ENCODE measurements around the gene ZNF423.

GRCh38 chr16:49647673-49648072 lies 208.2 kb downstream of the ZNF423 start:
- TF ChIP-seq, protein P1, sequence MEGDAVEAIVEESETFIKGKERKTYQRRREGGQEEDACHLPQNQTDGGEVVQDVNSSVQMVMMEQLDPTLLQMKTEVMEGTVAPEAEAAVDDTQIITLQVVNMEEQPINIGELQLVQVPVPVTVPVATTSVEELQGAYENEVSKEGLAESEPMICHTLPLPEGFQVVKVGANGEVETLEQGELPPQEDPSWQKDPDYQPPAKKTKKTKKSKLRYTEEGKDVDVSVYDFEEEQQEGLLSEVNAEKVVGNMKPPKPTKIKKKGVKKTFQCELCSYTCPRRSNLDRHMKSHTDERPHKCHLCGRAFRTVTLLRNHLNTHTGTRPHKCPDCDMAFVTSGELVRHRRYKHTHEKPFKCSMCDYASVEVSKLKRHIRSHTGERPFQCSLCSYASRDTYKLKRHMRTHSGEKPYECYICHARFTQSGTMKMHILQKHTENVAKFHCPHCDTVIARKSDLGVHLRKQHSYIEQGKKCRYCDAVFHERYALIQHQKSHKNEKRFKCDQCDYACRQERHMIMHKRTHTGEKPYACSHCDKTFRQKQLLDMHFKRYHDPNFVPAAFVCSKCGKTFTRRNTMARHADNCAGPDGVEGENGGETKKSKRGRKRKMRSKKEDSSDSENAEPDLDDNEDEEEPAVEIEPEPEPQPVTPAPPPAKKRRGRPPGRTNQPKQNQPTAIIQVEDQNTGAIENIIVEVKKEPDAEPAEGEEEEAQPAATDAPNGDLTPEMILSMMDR (IDR thresholded peaks at IDR 0.05; ENCODE audit: low read length), result no peak
- no peak for TF ChIP-seq EZH2 (IDR thresholded peaks at IDR 0.05; ENCODE audit: borderline replicate concordance, low read length)
